CD4-positive, alpha-beta T cell treated with Interleukin-1 beta for 1 hour (primary cell): ENCODE measurements around the gene PAK6.

Experiments
- DNase-seq, 2 donors: peaks; one replicate each; pipeline ENCODE4 v3.0.0-alpha.2; 2020 to 2022

PAK6 gene

DNA sequence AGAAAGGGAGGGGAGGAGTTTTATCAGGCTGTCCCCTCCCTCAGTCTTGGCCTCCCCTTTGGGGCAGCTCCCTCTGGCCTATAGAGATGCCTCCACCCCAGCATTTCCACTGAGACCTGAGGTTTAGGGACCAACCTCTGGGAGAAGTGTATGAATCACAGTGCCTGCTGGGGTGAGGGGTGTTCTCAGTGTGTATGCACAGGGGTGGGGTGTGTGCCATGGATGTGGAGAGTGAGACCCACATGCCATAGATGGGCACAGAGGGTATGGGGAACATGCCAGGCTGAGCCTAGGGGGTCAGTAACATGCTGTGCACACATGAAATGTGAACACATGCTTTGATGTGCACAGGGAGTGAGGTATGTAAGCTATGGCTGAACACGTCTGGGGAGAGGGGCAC is 56.4 kb downstream of the PAK6 start:
- no peak for DNase-seq

DNA sequence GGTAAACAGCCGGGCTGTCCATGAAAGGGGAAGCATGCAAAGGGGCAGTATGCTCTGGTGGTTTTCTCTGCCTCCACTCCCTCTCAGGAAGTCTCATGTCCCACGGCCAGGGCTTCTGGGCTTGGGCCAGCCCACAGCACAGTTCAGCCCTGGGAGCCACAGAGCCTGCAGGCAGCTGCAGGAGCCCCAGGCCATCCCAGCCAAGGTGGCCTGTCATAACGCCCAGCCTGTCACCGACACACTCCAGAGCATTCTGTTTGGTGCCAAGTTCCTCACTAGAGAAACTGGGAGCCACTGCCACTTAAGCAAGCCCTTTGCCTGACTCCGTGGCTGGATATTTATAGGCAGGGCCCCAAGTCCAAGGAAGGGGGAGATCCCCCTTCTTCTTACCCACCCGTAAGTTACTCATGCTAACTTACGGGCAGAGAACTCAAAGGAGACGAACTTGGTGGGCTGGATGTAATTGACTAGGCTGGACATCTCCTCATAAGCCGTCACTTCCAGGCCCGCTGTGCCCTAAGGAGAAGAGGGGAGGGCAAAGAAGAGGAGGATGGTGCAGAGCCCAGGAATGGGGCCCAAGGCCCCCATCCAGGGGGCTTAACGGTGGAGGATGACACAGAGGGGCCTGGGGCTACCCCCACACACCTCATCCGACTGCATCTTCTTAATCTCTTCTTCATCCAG is 57.2 kb downstream of the PAK6 start:
- no peak for DNase-seq

- no peak for DNase-seq
Observed at GRCh38 chr15:40296561-40297230, 57.8 kb downstream of the PAK6 start.

- DNase-seq = no peak
Observed at GRCh38 chr15:40297356-40297755, 58.5 kb downstream of the PAK6 start.

GRCh38 chr15:40298216-40298935 is 59.5 kb downstream of the PAK6 start:
- DNase-seq = no peak

GRCh38 chr15:40300367-40300766 is 61.5 kb downstream of the PAK6 start:
- no peak for DNase-seq

- no peak for DNase-seq
Observed at GRCh38 chr15:40300771-40301170, 61.9 kb downstream of the PAK6 start.

DNA sequence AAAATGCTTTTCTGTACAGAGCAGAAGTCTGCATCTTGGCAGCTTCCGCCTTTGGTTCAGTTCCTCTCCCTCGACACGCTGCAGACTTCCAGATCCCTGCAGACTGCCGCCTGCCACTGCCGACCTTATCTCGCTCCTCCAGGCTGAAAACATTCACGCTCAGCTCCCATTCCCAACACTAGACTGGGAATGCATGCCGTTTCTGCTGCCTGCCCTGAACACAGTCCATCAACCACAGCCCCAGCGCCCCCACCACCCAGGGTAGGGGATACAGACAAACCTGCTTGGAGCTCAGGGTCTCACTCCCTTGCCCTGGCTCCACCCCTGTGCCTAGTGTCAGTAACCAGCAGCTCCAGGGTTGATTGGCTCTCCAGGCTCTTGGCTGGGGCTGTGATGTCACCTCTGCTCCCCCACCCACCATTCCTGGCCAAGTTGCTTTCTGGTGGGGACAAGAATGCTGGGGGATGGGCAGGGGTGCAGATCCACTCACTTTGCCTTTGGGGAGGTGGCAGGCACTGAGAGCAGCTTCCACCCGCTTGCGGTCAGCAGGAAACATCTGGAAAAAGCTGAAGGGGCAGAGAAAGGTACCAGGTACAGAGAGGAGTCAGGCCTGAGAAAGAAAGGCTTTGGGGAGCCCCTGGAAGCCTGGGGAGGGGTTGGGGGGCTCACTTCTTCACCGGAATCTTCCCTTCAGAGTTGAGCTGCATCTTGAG is 62.8 kb downstream of the PAK6 start:
- DNase-seq = no peak

- no peak for DNase-seq
Observed at GRCh38 chr15:40302288-40302886, 63.5 kb downstream of the PAK6 start.

DNA sequence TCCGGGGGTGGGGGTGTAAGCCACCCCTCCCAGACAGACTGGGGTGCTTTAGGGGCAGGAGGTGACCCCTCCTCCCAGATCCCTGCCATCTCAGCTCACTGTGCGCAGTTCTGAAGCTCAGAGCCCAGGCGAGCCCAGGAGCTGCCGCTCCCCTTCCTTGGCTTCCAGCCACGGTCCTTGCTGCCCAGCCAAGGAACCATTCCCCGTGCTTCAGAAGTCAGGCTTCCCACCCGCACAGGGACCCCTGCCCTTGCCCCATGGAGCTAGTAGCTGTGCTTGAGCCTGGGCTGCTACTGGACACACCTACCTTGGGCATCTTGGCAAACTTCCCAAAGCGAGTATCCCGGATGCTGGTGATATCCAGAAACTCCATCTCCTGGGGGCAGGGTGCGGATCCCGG is 64.1 kb downstream of the PAK6 start:
- no peak for DNase-seq

GRCh38 chr15:40303576-40303975 is 64.7 kb downstream of the PAK6 start:
- no peak for DNase-seq

DNA sequence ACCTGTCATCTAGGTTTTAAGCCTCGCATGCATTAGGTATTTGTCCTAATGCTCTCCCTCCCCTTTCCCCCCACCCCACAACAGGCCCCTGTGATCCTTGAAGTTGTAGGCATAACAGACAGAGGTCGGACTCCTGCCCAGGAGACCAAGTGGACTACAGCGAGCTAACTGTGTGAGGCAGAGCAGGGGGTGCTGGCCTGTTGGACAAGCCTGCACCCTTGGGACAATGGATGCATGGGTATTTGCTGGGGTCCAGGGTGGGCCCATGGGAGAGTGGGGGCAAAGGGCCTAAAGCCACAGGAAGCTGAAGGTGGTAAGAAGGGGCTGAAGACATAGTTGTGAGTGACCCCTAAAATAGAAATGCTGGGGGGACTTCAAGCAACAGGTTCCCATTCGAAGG is 66.4 kb downstream of the PAK6 start:
- DNase-seq = no peak

DNA sequence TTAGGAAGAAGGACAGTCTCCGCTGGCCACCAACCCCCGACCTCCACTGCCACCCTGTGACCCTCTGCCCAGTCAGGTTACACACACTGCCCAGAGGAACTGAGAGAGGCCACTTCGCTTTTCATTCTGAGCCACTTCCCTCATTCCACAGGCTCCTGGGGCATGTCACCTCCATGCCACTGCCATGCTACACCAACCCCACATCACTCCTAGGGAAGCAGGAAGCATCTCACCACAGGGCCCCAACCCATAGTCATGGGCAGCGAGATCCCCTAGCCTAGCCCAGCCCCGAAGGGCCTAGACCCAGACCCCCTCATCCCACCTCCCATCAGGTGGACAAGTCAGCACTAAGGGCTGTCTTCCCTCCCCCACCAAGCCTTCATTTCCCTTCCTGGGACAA is 67.5 kb downstream of the PAK6 start:
- peak in 1 of 2 donors; percentile 9 for DNase-seq

GRCh38 chr15:40306908-40307307 is 68.0 kb downstream of the PAK6 start:
- no peak for DNase-seq

DNA sequence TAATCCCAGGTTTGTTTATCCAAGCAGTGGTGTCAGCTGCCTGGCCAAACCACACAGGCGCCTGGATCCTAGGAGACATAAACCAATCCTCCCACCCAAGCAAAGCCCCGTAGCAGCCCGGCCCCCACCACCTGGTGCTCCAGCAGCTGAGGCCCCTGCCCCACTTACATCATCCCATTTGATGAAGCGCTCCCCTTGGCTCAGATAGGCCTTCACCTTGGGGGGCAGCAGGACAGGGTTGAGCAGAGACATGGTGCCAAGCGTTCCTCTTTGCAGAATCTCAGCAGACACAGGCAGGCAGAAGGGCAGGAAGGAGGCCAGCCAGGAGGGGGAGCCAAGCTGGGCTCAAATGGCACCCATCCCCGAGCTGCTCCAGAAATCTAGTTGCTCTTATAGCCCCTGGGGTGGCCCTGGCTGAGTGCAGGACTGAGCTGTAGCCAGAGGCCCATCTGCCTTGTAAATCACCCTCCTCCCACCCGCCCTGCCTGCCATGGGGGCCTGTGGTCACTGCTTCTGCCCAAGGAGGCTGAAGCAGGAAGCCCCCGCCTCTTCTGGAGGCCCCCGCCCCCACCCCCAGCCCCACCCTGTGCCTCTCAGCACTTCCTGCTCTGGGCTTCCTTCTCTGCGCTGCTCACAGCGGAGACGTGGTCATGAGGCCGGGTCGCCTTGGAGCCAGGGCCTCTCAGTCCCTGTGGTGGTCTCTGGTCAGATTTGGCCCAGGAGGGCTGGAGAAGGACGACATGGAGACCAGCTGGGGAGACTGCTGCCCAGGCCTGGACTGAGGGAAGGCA is 68.8 kb downstream of the PAK6 start, which contains the start of gene PLCB2:
TSS of gene PLCB2 (minus strand) at position 515 of the 791 bp plus-strand sequence. CDS start at position 252, 263 bp downstream.
- DNase-seq = peak; percentile 67 to 71

DNA sequence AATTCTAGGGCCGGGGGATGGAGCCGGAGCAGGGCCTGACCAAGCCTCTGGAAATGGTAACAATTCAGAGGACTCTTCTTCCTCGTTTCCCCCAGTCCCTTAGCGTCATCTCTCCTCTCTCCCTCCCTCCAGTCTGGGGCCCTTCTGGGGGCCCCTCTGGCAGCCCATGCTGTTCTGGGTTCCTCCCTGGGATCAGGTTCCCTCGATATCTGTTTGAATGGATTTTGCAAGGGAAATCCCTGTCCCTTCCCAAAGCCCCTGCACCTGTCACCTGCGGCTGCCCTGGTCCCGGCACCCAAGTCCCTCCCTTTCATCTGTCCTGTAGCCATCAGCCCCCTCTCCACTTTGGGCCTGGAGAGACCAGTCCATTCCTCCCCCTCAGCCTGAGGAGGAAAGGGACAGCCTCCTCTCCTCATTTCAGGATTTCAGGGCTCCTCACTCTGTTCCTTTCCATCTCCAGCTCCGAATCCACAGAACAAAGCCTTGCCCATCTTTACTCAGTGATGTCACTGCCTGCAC is 70.5 kb downstream of the PAK6 start:
- no peak for DNase-seq

DNA sequence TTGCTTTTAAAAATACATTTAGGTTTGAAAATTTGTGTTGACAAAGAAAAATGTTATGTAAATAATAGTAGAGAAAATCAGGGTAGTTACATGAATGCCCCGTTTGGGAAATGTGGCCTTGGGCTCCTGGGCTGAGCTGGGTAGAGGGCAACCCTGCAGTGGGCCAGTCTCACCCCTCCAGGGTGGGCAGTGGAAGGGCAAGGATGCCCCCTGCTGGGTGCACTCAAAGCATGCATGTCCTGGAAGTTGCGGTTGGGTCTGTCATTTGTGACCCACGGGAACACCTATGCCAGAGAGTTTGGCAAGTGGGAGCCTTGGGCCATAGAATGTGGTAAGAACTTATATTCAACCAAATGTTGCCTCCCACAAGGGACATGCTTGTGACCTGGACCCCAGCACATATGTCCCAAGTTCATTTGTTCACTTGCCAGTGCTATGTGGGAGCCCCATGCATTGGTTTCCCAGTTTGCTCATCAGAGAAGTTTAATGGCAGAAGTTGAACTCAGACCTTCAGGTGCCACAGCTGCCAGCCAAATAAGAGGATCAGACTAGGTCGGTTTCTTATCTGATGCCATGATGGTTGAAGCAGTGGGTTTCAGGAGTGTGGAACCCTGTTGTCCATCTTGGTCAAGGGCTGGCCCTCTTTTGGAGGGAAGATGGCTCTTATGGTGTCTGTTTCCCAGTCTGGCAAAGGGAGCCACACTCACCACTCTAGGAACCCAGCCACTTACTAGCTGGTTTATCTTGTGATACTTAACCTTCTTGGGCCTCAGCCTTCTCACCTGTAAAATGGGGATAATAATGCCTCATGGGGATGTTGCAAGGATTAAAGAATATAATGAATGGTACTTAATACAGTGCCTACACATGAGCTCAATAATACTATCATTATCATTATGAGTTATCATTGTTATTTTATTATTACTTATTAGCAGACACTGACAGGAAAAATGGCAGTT is 71.4 kb downstream of the PAK6 start:
- DNase-seq = peak; percentile 69 to 70

DNA sequence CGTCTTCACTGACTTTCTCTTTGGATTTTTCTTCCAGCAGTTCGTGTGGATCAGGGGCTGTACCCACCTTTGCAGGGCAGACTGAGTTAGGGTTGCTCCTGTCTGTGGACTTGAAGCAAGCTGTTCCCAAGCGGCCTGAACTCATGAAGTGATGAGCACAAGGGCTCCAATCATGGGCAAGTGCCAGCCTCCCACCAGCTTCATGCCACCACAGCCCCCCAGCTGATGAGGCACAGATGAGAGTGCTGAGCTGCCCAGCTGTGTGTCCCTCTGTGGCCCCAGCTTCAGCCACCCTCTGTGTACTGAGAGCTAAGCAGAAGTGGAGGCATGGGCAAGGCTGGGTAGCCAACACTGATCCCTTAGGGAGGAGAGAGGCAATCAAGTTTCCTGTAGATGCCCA is 72.1 kb downstream of the PAK6 start:
- DNase-seq = no peak

DNA sequence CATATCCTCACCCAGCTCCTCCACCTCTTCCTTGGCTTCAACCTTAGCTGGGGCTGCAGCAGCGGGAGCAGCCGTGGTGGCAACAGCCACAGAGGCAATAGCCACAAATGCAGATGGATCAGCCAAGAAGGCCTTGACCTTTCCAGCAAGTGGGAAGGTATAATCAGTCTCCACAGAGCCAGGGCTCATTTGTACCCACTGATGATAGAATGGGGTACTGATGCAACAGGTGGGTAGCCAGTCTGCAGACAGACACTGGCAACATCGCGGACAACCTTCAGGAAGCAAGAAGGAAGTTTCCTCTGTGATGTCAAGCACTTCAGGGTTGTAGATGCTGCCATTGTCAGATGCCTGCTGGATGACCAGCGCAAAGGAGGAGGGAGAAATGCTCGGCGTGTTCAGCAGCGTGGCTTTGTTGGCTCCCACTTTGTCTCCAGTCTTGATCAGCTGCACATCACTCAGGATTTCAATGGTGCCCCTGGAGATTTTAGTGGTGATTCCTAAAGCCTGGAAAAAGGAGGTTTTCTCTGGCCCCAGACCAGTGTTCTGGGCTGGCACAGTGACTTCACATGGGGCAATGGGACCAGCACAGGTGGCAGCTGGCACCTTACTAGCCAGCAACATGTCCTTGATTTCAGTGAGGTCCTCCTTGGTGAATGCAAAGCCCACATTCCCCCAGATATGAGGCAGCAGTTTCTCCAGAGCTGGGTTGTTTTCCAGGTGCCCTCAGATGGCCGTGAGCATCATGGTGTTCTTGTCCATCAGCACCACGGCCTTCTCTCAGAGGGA is 73.7 kb downstream of the PAK6 start:
- DNase-seq = no peak
